GM13976 (cell line): Measurements from ENCODE around the gene KIF26A.

Experiments used
- DNase-seq: peaks from one replicate; pipeline ENCODE4 v3.0.0; 2012; ENCODE audit warnings: low spot score
- CTCF ChIP-seq: IDR thresholded peaks from 2 replicates; pipeline ENCODE4 v1.5.1; 2012; ENCODE audit warnings: borderline replicate concordance, mild to moderate bottlenecking; ENCODE audit not compliant: insufficient read depth; ENCODE audit errors: extremely low read depth, missing control alignments, control extremely low read depth
- in situ Hi-C: fragments of 300-500 bp; cut with MboI; formaldehyde crosslinking; loops from one replicate; pipeline ENCODE4 v1.12.0; 2022; ENCODE audit warnings: low sequenced_read_pairs, mixed read lengths, inconsistent platforms; ENCODE audit not compliant: unreplicated experiment

Gene KIF26A

GRCh38 chr14:104102282-104102914, 36.0 kb upstream of the KIF26A start:
- no peak for DNase-seq
- TF ChIP-seq CTCF, result no peak
- in situ Hi-C loops, result no loop called here

GRCh38 chr14:104103061-104103445, 35.3 kb upstream of the KIF26A start:
- no peak for DNase-seq
- TF ChIP-seq CTCF, result no peak
- in situ Hi-C loops, result no loop called here

DNA sequence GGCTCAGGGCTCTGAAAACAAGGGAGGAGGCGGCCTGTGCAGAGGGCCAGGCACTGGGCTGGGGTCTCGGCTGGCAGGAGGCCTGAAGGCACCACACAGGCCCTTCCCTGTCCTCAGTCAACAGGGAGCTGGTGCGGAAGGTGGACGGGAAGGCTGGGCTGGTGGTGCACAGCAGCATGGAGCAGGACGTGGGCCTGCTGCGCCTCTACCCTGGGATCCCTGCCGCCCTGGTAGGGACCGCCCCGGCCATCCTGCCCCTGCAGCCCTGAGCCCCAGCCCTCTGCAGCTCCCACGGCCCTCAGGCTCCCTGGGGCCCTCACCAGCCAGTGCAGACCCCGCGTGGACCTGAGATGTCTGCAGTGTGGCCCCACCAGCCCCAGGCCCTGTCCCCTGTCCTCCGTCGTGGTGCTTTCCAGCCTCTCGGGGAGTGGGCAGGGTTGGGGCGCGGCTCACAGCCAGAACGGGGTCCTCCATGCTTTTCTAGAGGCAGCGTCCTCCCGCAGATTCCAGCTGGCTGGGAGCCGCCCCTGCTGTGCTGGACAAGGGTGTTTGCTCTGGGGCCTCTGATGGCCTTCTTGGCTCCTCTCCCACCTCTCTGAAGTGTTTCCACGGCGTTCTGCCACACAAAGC, 34.8 kb upstream of the KIF26A start:
- DNase-seq, result no peak
- TF ChIP-seq CTCF, result no peak
- in situ Hi-C loops, result no loop called here

DNA sequence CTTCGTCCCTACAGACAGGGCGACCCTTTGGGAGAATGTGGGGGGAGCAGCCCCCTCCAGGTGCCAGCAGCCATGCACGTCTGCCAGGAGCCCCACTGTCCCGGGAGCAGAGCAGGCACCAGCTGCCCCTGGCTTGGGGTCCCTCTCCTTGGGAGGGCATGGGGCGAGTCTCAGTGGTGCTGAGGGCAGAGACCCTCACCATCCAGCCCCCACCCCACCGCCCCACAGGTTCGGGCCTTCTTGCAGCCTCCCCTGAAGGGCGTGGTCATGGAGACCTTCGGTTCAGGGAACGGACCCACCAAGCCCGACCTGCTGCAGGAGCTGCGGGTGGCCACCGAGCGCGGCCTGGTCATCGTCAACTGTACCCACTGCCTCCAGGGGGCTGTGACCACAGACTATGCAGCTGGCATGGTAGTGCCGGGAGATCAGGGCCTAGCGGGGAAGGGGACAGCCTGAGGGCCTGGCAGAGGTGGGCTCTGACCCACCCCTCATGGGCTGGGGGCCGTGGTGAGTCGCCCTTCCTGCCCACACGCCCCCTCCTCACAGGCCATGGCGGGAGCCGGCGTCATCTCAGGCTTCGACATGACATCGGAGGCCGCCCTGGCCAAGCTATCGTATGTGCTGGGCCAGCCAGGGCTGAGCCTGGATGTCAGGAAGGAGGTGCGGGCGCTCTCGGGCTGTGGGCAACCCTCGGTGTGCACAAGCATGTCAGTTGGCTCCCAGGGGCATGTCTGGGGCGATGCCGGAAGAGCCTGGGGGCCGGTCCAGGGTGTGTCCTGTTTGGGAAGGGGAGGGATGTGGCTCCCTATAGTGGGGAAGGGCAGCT, 34.1 kb upstream of the KIF26A start:
- in situ Hi-C loops, result no loop called here
- DNase-seq, result no peak
- no peak for TF ChIP-seq CTCF

GRCh38 chr14:104105071-104105821, 33.1 kb upstream of the KIF26A start:
- DNase-seq, result no peak
- TF ChIP-seq CTCF, result no peak
- in situ Hi-C loops, result no loop called here

DNA sequence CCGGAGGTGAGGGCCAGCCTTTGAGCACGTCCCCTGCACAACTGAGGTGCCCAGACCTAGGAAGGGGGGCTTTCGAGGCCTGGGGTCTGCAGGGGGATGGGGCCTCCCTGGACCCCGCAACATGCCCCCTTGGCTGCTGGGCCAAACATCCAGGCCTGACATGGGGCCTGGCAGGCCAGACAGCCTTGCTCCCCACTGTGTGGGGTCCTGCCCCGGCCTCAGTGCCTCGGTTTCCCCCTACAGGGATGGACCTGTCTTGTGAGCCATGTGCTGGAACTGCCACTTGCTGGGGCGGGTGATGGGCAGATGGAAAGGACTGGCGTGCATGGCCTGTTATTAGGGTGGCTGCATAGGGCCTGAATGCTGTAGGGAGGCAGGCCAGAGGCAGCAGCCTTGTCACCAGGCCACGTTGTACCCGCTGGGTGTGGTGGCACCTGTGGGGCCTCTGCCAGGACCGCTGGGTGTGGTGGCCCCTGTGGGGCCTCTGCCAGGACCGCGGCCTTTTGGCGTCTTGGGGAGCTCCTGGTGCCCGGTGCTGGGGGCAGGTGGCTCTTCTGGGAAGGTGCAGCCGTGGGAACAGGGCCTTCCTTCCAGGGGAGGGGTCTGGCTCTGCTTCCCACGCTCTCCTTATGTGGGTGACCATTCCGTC, 32.4 kb upstream of the KIF26A start:
- in situ Hi-C loops, result no loop called here
- TF ChIP-seq CTCF, result no peak
- no peak for DNase-seq
